Liver (tissue), 9 donors: ENCODE results near the gene ZBTB8B. TPM values are rescaled to one million over a fixed set of nuclear protein-coding genes. Genes with fewer than 3 reads are reported as not detected.

ENCODE experiments used
- DNase-seq: peaks from one replicate; pipeline ENCODE4 v3.0.0-alpha.2; 2017; ENCODE audit warnings: low spot score
- H3K27ac ChIP-seq, 2 donors: one replicate each; pipeline ENCODE4 v1.7.0; 2013; ENCODE audit warnings: inconsistent platforms in 2 of 2, low read length in 2 of 2, control low read depth in 1 of 2, low read depth in 1 of 2, mild to moderate bottlenecking in 1 of 2
- H3K27me3 ChIP-seq, 4 donors: one replicate each; pipeline versions ENCODE4 v1.6.1 to v1.7.0; 2013; ENCODE audit warnings: low read length in 3 of 4, inconsistent platforms in 1 of 4, mild to moderate bottlenecking in 1 of 4, moderate library complexity in 1 of 4; ENCODE audit not compliant: control insufficient read depth in 4 of 4, insufficient read depth in 4 of 4
- H3K36me3 ChIP-seq, 4 donors: one replicate each; pipeline versions ENCODE4 v1.6.1 to v1.7.0; 2013; ENCODE audit warnings: low read length in 3 of 4, mild to moderate bottlenecking in 3 of 4, low read depth in 1 of 4, moderate library complexity in 1 of 4; ENCODE audit not compliant: control insufficient read depth in 4 of 4, insufficient read depth in 3 of 4
- H3K4me1 ChIP-seq, 4 donors: one replicate each; pipeline versions ENCODE4 v1.6.1 to v1.7.0; 2013; ENCODE audit warnings: low read length in 3 of 4, mild to moderate bottlenecking in 3 of 4, moderate library complexity in 1 of 4; ENCODE audit not compliant: control insufficient read depth in 4 of 4, insufficient read depth in 4 of 4
- H3K4me3 ChIP-seq, 3 donors: one replicate each; pipeline versions ENCODE4 v1.6.1 to v1.7.0; 2013; ENCODE audit warnings: low read length in 3 of 3, control low read depth in 1 of 3, low read depth in 1 of 3, mild to moderate bottlenecking in 1 of 3
- H3K9ac ChIP-seq, 2 donors: one replicate each; pipeline ENCODE4 v1.7.0; 2013; ENCODE audit warnings: low read length in 2 of 2, mild to moderate bottlenecking in 2 of 2, moderate library complexity in 2 of 2, control low read depth in 1 of 2, low read depth in 1 of 2
- H3K9me3 ChIP-seq, 4 donors: one replicate each; pipeline versions ENCODE4 v1.6.1 to v1.7.0; 2013; ENCODE audit warnings: low read length in 3 of 4; ENCODE audit not compliant: control insufficient read depth in 4 of 4
- EGR1 ChIP-seq, 2 donors: IDR thresholded peaks; 2 replicates each; pipeline ENCODE4 v1.6.1; 2016 to 2018; ENCODE audit warnings: antibody characterized with exemption in 2 of 2, low read depth in 2 of 2
- FOXA1 ChIP-seq: IDR thresholded peaks from 2 replicates; pipeline ENCODE4 v1.6.1; 2016; ENCODE audit warnings: antibody characterized with exemption
- FOXA2 ChIP-seq: IDR thresholded peaks from 2 replicates; pipeline ENCODE4 v1.6.1; 2016; ENCODE audit warnings: antibody characterized with exemption
- GABPA ChIP-seq, 2 donors: IDR thresholded peaks in 1 of 2; conservative IDR thresholded peaks in 1 of 2; 2 replicates each; pipeline ENCODE4 v1.6.1; 2016; ENCODE audit warnings: antibody characterized with exemption in 2 of 2, mild to moderate bottlenecking in 1 of 2, moderate library complexity in 1 of 2
- HNF4A ChIP-seq, 2 donors: conservative IDR thresholded peaks; 2 replicates each; pipeline ENCODE4 v1.6.1; 2016; ENCODE audit warnings: antibody characterized with exemption in 2 of 2, mild to moderate bottlenecking in 2 of 2
- HNF4G ChIP-seq: IDR thresholded peaks from 2 replicates; pipeline ENCODE4 v1.6.1; 2016; ENCODE audit warnings: antibody characterized with exemption
- JUND ChIP-seq, 2 donors: IDR thresholded peaks; 2 replicates each; pipeline ENCODE4 v1.6.1; 2016; ENCODE audit warnings: antibody characterized with exemption in 2 of 2
- NR2F2 ChIP-seq: IDR thresholded peaks from 2 replicates; pipeline ENCODE4 v1.6.1; 2016; ENCODE audit warnings: antibody characterized with exemption
- RAD21 ChIP-seq, 2 donors: IDR thresholded peaks; 2 replicates each; pipeline ENCODE4 v1.6.1; 2016; ENCODE audit warnings: antibody characterized with exemption in 2 of 2, mild to moderate bottlenecking in 2 of 2
- RXRA ChIP-seq, 2 donors: IDR thresholded peaks; 2 replicates each; pipeline ENCODE4 v1.6.1; 2017 to 2018; ENCODE audit warnings: antibody characterized with exemption in 2 of 2, mild to moderate bottlenecking in 1 of 2
- SP1 ChIP-seq: IDR thresholded peaks from 2 replicates; pipeline ENCODE4 v1.6.1; 2018; ENCODE audit warnings: antibody characterized with exemption, mild to moderate bottlenecking
- TAF1 ChIP-seq: conservative IDR thresholded peaks from 2 replicates; pipeline ENCODE4 v1.6.1; 2016; ENCODE audit warnings: antibody characterized with exemption, mild to moderate bottlenecking
- YY1 ChIP-seq: IDR thresholded peaks from 2 replicates; pipeline ENCODE4 v1.6.1; 2016; ENCODE audit warnings: antibody characterized with exemption, mild to moderate bottlenecking
- WGBS: extraction: QIAGEN DNeasy Blood & Tissue Kit; methylation state at CpG from one replicate; pipeline ENCODE4 v1.1.7; 2013; 5-methylcytosine and 5-hydroxymethylcytosine counted together
- polyA plus RNA-seq, 2 donors: library from polyadenylated mRNA; stranded (reverse) in 1 of 2; unstranded in 1 of 2; fragments of 200-250 nt in 1 of 2; fragments of >200 nt in 1 of 2; fragmentation: Nextera tagmentation in 1 of 2; extraction: Ambion mirVana in 1 of 2; gene quantifications; one replicate each; pipeline versions ENCODE4 v1.2.1 to v1.2.3, GENCODE V29; 2013 to 2015
- total RNA-seq, 2 donors: library from RNA; depleted of rRNA; stranded (reverse); fragments of >200 nt; gene quantifications; one replicate each; pipeline ENCODE4 v1.2.3, GENCODE V29; 2014
- TF ChIP-seq, protein P1 (sequence below): IDR thresholded peaks from 2 replicates; pipeline ENCODE4 v1.6.1; 2016; ENCODE audit warnings: antibody characterized with exemption, mild to moderate bottlenecking
- TF ChIP-seq, protein P2 (sequence below): IDR thresholded peaks from 2 replicates; pipeline ENCODE4 v1.6.1; 2016; ENCODE audit warnings: antibody characterized with exemption
- TF ChIP-seq, protein P3 (sequence below): IDR thresholded peaks from 2 replicates; pipeline ENCODE4 v1.6.1; 2016; ENCODE audit warnings: antibody characterized with exemption
- TF ChIP-seq, protein P4 (sequence below): IDR thresholded peaks from 2 replicates; pipeline ENCODE4 v1.6.1; 2016; ENCODE audit warnings: antibody characterized with exemption
- TF ChIP-seq, protein P5 (sequence below): fragments of 150-350 bp; IDR thresholded peaks from 2 replicates; pipeline ENCODE4 v1.5.1; 2017; ENCODE audit warnings: improper control_type of control experiment, low read depth, low read length; ENCODE audit not compliant: missing input control
- donor health status: healthy.
- donor health status: healthy.
- donor health status: healthy.
- donor health status: healthy.
- donor health status: healthy.

The ZBTB8B gene
- total RNA-seq (under 1 TPM in 1 of 2 donors, not detected in 1; 0.05 TPM), polyA plus RNA-seq (under 1 TPM in 1 of 2 donors, not detected in 1; 0.01 TPM)

DNA sequence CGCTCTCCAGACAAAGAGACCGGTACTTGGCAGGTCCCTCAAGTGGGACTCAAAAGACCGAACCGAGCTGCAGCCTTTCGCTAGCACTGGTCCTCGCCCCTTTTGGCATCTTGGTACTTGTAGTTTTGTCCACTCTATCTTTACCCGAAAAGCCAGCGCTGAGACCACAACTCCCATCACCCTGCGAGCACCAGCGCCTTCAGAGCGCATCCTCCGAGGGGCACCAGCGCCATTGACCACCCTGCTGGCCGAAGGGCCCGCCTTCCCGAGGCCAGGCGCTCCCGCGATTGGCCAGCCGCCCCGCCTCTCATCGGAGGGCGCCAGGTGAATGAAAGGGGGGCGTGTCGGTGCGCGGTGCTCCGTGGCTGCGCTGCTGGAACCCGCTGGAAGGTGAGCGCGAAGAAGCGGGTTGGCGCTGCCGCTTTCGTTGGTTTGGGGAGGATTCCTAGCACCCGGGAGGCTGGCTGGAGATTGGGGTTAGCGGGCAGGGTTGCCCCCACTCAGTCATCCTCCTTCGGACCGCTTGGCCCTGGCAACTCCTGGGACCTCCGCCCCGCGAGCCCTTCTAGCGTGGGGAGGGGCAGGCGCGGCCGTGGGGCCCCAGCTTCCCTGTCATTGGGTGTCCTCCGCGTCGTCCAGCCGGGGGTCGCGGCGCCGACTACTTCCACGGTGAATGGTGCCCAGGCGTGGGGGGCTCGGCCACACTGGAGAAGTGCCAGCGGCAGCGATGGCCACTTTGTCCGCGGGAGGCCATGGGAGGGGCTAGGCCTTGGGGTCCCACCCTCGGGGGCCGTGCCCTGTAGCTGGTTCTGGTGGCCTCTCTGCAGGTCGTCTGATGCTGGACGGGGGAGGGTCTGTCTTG, at the start of gene ZBTB8B:
Gene ZBTB8B (plus strand): TSS at position 357 of the 862 bp plus-strand sequence. CDS start 5,553 bp downstream, outside the sequence.
- peak; percentile 77 for DNase-seq
- Histone ChIP-seq H3K27me3 (peaks cover 0 to 8% (median 5%) of the 10 kb centered on the region in 4 donors), H3K9me3 (no peaks in the 10 kb centered on the region), H3K9ac (no peak within 1 kb of the TSS), H3K4me1 (peaks cover 5 to 14% (median 11%) of the 10 kb centered on the region in 4 donors), H3K4me3 (peak within 1 kb of the TSS in 2 of 3 donors; percentile 18 to 35), H3K36me3 (no peaks in the 10 kb centered on the region), H3K27ac (no peak within 1 kb of the TSS)
- WGBS, result 3% methylated on average over 66 of the region's 66 CpGs
- no peak for TF ChIP-seq GABPA (IDR thresholded peaks at IDR 0.05 in 1 of 2, conservative IDR thresholded peaks at IDR 0.05 in 1 of 2)
- no peak for TF ChIP-seq EGR1 (IDR thresholded peaks at IDR 0.05; ENCODE audit: low read depth in 2 of 2)
- TF ChIP-seq, protein P1, sequence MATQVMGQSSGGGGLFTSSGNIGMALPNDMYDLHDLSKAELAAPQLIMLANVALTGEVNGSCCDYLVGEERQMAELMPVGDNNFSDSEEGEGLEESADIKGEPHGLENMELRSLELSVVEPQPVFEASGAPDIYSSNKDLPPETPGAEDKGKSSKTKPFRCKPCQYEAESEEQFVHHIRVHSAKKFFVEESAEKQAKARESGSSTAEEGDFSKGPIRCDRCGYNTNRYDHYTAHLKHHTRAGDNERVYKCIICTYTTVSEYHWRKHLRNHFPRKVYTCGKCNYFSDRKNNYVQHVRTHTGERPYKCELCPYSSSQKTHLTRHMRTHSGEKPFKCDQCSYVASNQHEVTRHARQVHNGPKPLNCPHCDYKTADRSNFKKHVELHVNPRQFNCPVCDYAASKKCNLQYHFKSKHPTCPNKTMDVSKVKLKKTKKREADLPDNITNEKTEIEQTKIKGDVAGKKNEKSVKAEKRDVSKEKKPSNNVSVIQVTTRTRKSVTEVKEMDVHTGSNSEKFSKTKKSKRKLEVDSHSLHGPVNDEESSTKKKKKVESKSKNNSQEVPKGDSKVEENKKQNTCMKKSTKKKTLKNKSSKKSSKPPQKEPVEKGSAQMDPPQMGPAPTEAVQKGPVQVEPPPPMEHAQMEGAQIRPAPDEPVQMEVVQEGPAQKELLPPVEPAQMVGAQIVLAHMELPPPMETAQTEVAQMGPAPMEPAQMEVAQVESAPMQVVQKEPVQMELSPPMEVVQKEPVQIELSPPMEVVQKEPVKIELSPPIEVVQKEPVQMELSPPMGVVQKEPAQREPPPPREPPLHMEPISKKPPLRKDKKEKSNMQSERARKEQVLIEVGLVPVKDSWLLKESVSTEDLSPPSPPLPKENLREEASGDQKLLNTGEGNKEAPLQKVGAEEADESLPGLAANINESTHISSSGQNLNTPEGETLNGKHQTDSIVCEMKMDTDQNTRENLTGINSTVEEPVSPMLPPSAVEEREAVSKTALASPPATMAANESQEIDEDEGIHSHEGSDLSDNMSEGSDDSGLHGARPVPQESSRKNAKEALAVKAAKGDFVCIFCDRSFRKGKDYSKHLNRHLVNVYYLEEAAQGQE, result no peak
- TF ChIP-seq FOXA2, result no peak
- no peak for TF ChIP-seq YY1
- no peak for TF ChIP-seq NR2F2
- no peak for TF ChIP-seq SP1
- TF ChIP-seq FOXA1, result no peak
- TF ChIP-seq TAF1, result no peak
- TF ChIP-seq, protein P2, sequence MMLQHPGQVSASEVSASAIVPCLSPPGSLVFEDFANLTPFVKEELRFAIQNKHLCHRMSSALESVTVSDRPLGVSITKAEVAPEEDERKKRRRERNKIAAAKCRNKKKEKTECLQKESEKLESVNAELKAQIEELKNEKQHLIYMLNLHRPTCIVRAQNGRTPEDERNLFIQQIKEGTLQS, result no peak
- TF ChIP-seq, protein P3, sequence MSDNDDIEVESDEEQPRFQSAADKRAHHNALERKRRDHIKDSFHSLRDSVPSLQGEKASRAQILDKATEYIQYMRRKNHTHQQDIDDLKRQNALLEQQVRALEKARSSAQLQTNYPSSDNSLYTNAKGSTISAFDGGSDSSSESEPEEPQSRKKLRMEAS, result no peak
- no peak for TF ChIP-seq RAD21 (IDR thresholded peaks at IDR 0.05)
- TF ChIP-seq, protein P4, sequence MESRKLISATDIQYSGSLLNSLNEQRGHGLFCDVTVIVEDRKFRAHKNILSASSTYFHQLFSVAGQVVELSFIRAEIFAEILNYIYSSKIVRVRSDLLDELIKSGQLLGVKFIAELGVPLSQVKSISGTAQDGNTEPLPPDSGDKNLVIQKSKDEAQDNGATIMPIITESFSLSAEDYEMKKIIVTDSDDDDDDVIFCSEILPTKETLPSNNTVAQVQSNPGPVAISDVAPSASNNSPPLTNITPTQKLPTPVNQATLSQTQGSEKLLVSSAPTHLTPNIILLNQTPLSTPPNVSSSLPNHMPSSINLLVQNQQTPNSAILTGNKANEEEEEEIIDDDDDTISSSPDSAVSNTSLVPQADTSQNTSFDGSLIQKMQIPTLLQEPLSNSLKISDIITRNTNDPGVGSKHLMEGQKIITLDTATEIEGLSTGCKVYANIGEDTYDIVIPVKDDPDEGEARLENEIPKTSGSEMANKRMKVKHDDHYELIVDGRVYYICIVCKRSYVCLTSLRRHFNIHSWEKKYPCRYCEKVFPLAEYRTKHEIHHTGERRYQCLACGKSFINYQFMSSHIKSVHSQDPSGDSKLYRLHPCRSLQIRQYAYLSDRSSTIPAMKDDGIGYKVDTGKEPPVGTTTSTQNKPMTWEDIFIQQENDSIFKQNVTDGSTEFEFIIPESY, result no peak
- no peak for TF ChIP-seq JUND (IDR thresholded peaks at IDR 0.05)
- TF ChIP-seq HNF4G, result no peak
- TF ChIP-seq, protein P5, sequence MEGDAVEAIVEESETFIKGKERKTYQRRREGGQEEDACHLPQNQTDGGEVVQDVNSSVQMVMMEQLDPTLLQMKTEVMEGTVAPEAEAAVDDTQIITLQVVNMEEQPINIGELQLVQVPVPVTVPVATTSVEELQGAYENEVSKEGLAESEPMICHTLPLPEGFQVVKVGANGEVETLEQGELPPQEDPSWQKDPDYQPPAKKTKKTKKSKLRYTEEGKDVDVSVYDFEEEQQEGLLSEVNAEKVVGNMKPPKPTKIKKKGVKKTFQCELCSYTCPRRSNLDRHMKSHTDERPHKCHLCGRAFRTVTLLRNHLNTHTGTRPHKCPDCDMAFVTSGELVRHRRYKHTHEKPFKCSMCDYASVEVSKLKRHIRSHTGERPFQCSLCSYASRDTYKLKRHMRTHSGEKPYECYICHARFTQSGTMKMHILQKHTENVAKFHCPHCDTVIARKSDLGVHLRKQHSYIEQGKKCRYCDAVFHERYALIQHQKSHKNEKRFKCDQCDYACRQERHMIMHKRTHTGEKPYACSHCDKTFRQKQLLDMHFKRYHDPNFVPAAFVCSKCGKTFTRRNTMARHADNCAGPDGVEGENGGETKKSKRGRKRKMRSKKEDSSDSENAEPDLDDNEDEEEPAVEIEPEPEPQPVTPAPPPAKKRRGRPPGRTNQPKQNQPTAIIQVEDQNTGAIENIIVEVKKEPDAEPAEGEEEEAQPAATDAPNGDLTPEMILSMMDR, result no peak
- TF ChIP-seq HNF4A (conservative IDR thresholded peaks at IDR 0.05), result no peak
- TF ChIP-seq RXRA (IDR thresholded peaks at IDR 0.05), result no peak
